SK-N-MC (cell line): ENCODE measurements around the gene HS3ST3B1.

Source experiments
- DNase-seq: peaks from one replicate; pipeline ENCODE4 v3.0.0-alpha.2; 2011; ENCODE audit warnings: low read depth, low spot score
- H3K27ac ChIP-seq: fragments of 200-600 bp; sonication (generic); 2 replicates; pipeline ENCODE4 v1.5.1; 2016; ENCODE audit warnings: mixed run types
- H3K36me3 ChIP-seq: fragments of 200-600 bp; sonication (generic); 2 replicates; pipeline ENCODE4 v1.6.1; 2017; ENCODE audit warnings: antibody characterized with exemption, low read length, mixed read lengths; ENCODE audit not compliant: insufficient read depth
- H3K4me3 ChIP-seq: fragments of 200-600 bp; sonication (generic); 2 replicates; pipeline ENCODE4 v1.5.1; 2016
- H3K9ac ChIP-seq: fragments of 200-600 bp; sonication (generic); 2 replicates; pipeline ENCODE4 v1.8.0; 2017; ENCODE audit warnings: mixed run types, mixed read lengths; ENCODE audit not compliant: insufficient read length
- H3K9me3 ChIP-seq: fragments of 200-600 bp; sonication (generic); 2 replicates; pipeline ENCODE4 v1.6.1; 2017; ENCODE audit warnings: low read depth, mild to moderate bottlenecking, antibody characterized with exemption, low read length, moderate library complexity, mixed read lengths
- EZH2 ChIP-seq: fragments of 200-600 bp; sonication (generic); IDR thresholded peaks from one replicate; pipeline ENCODE4 v1.6.1; 2017; ENCODE audit warnings: antibody characterized with exemption
- FOXP2 ChIP-seq: optimal IDR thresholded peaks from 2 replicates; pipeline ENCODE3; 2011; ENCODE audit warnings: mild to moderate bottlenecking, moderate library complexity; ENCODE audit not compliant: insufficient read depth; ENCODE audit errors: extremely low read length, control extremely low read depth
- POLR2AphosphoS5 ChIP-seq: IDR thresholded peaks from 2 replicates; pipeline ENCODE4 v1.6.1; 2012; ENCODE audit warnings: mild to moderate bottlenecking, low read depth, low read length, borderline replicate concordance

Gene HS3ST3B1

DNA sequence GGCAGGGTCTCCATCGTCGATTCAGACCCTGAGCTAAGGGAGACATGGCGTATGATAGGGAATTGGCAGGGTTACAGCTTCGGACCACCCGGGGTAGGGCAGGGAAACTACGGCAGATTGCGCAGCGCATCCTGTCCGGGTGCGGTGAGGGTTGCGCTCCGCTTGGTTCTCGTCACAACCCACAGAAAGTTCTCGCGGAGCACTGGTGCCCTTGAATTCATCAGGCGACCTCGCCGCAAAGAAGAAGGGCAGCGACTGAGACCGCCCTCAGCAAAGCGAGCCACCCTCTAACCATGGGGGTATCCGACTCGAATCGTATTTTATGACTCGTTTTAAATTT, 1.2 kb downstream of the HS3ST3B1 start:
- Histone ChIP-seq H3K27ac (no peak overlapping the region), H3K9ac (no peak overlapping the region), H3K36me3 (no peaks in the 10 kb centered on the region), H3K4me3 (peak overlapping the region; percentile 54), H3K9me3 (no peaks in the 10 kb centered on the region)
- DNase-seq: no peak
- TF ChIP-seq POLR2AphosphoS5 (no peak), FOXP2 (no peak), EZH2 (no peak)

DNA sequence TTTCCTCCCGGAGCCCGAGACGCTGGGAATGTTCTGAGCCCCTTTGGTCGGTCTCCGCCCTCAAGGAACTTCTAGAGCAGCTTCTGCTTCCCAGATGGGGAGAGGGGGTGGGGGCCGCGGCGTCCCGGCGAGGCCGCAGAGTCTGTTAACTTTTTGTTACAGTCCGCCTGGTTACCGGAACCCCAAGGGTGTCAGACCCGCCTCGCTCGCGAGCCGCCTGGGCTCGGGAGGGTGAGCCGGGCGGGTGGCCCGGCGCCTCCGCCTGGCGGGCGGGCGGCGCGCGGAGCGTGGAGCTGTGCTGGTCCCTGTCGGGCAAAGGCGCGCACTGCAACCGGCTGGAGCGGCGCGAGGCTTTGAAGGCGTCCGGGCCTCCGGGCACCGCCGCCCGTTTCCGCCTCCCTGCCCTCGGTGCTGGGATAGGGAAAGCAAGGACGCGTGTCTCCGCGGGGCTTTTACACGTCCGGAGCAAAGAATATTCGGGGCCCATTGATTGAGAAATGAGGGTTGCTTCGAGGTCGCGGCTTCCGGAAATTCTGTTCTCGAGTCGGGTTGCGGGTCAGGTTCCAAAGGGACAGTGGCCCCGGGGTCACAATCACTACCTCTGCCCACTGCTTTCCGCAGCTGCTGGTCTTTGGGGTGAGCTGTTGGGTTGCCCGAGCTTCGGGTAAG, 1.7 kb downstream of the HS3ST3B1 start:
- H3K27ac ChIP-seq: no peak overlapping the region
- H3K4me3 ChIP-seq: peak overlapping the region; percentile 54; the same call in 1 of the 2 replicates
- H3K9ac ChIP-seq: no peak overlapping the region
- no peaks in the 10 kb centered on the region for H3K36me3 ChIP-seq
- no peak for TF ChIP-seq EZH2
- no peak for TF ChIP-seq FOXP2
- no peak for TF ChIP-seq POLR2AphosphoS5
- DNase-seq: no peak
- no peaks in the 10 kb centered on the region for H3K9me3 ChIP-seq

DNA sequence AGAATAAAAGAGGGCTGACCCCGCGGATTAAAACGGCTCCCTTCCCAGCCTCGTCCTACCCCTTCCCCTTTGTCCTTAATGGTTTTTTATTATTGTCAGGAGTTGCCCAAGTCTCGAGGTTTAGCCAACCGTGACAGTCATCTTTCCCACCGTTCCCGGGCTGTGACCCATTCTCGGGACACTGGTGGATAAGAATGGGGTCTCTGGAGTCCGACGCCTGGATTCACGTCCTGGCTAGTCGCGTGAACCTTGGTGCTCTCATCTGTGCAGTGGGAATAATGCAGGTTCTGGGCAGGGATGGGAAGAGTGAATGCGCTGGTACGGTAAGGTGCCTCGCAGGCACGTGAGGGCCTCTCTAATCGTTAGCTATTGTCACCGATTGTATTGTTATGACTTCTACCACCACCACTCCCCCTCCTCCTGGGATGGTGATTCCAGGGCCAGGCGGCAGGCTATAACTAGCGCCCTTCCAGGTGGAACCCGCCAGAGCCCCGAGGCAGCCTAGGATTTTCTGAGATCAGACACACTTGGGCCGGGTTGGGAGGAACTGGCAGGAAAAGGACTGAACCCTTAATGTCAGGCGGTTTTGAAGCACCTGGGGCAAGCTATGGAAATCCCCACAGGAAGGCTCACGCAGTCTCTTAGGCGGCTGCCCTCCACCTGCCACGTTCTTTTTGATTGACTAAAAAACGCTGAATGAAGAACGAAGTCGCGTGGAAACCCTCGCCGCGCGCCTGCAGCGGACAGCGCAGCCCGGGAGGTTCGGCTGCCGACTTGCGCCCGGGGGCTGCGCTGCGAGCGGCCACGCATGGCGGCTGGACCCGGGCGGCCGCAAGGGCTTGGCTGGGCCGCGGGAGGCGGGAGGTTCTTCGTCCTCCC, 2.7 kb downstream of the HS3ST3B1 start:
- TF ChIP-seq FOXP2: no peak
- TF ChIP-seq POLR2AphosphoS5: no peak
- peak; percentile 2 for TF ChIP-seq EZH2
- Histone ChIP-seq H3K27ac (no peak overlapping the region), H3K4me3 (no peak overlapping the region), H3K9ac (no peak overlapping the region), H3K36me3 (no peaks in the 10 kb centered on the region), H3K9me3 (no peaks in the 10 kb centered on the region)
- DNase-seq: no peak

DNA sequence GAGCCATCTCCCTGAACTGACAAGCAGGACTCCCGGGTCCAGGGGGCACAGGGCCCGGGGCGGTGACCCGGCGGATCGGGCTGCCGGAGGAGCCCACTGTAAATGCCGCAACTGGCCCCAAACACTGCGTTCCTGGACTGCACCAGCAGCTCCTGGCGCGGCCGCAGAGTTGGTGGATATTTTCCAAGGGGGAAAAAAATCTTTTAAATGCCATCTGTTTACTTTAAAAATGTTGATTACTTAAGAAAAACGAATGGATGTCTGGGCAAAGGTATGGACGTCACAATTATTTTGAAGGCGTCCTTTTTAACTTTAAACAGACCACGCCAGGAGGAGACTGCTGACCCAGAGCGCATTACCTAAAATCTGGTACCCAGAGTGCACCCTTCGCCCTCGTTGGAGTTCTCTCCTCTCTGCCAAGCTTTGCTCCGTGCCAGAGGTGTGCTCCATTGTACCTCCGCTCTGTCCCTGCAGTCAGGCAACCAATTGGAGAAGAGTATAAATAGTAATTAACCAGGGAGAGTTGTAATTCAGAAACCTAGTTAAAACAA, 3.4 kb downstream of the HS3ST3B1 start:
- Histone ChIP-seq H3K4me3 (no peak overlapping the region), H3K9me3 (no peaks in the 10 kb centered on the region), H3K27ac (no peak overlapping the region), H3K36me3 (no peaks in the 10 kb centered on the region), H3K9ac (no peak overlapping the region)
- DNase-seq: no peak
- TF ChIP-seq POLR2AphosphoS5 (no peak), FOXP2 (no peak), EZH2 (no peak)

DNA sequence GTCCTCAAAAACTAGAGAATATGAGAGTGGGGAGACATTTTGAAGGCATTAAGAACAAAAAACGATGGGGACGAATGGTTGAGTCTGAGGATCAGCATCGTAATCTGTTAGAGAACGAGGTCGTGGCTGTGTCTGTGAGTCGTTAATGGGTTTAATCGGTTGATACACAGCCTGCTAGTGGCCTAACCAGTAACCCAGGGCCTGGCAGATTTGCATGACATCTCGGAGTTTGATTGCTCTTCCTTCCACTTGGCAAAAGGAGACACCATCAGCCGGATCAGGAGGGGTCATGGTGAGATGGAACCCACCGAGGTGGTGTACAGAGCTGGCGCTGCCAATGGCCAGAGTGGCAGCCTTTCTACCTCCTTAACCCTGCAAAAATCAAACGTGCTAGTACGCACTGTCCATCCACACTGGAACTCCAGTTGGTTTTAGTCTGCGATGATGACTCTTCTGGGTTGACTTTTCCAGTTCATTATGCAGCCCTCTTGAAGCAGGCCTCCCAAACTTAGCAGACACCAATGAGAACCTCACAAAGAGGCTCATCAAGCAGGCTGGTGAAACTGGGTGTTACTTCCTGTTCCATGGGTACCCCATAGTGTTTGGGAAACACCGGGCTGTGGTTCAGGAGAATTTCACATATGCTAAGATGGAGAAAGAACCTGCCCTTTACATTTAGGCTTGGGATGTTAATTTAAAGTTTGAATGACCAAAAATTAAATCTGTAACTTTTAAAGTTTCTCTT, 4.1 kb downstream of the HS3ST3B1 start:
- Histone ChIP-seq H3K9me3 (no peaks in the 10 kb centered on the region), H3K4me3 (no peak overlapping the region), H3K27ac (no peak overlapping the region), H3K9ac (no peak overlapping the region), H3K36me3 (no peaks in the 10 kb centered on the region)
- DNase-seq: no peak
- TF ChIP-seq POLR2AphosphoS5 (no peak), EZH2 (no peak), FOXP2 (no peak)

DNA sequence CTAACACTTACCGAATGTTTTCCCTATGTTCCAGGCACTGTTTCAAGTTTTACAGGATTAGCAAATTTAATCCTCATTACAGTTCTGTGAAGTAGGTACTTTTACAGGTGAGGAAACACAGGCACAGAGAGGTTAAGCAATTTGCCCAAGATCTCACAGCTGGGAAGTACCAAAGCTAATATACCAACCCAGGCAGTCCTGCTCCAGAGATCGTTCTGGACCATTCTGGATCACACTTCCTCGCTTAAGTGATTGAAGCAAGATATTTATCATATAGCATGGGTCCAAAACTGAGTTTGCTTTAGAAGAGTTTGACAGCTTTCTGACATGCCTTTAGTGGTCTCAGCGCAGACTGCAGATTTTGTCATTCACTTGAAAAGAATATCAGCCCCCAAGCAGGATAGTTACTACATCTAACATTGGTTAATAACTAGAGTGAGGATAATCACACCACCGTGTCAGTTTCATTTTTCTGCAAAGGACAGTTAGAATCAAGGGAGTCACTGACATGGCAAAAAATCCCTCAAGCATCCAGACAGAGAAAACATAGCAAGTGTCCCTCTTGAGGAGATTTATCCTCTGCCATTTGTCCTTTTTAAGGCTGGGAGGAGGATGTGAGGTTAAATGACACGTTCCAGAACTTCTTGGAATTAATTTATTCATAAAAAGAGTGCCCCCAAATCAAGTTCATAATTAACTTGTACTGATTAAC, 5.1 kb downstream of the HS3ST3B1 start:
- no peak for DNase-seq
- Histone ChIP-seq H3K9me3 (no peaks in the 10 kb centered on the region), H3K9ac (no peak overlapping the region), H3K36me3 (no peaks in the 10 kb centered on the region), H3K27ac (no peak overlapping the region), H3K4me3 (no peak overlapping the region)
- TF ChIP-seq EZH2 (no peak), POLR2AphosphoS5 (no peak), FOXP2 (no peak)

DNA sequence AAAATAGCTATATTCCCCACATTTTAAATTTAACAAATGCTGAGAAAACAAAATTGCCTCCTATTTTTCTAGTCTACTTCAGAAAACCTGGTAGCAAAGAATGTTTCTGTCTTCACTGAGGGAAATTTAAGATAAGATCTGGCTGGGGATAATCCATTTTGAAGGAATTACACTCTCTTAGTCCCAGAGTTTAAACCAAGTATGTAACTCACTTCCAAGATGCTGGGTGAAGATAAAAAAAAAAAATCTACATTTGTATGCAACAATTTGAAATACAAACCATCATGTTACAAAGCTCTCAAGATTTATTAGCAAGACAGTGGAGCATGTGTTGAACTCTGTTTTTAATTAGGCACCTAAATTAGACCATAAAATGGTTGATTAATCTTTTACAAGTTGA, 5.7 kb downstream of the HS3ST3B1 start:
- Histone ChIP-seq H3K27ac (no peak overlapping the region), H3K4me3 (no peak overlapping the region)
- TF ChIP-seq EZH2 (no peak), FOXP2 (no peak), POLR2AphosphoS5 (no peak)

More for the DNA sequence above, 5.7 kb downstream of the HS3ST3B1 start:
- H3K9me3 ChIP-seq: no peaks in the 10 kb centered on the region
- no peaks in the 10 kb centered on the region for H3K36me3 ChIP-seq
- DNase-seq: no peak
- no peak overlapping the region for H3K9ac ChIP-seq
